H9 (cell line): ENCODE measurements around the gene IL1RAPL2. TPM values are rescaled to one million over a fixed set of nuclear protein-coding genes. Genes with fewer than 3 reads are reported as not detected.

ENCODE experiments used
- DNase-seq: peaks from one replicate; pipeline ENCODE4 v3.0.0-alpha.2; 2017
- H2AFZ ChIP-seq: one replicate; pipeline ENCODE4 v1.6.1; 2013; ENCODE audit warnings: mild to moderate bottlenecking, low read length, control low read depth, moderate library complexity
- H2AK5ac ChIP-seq: 2 replicates; pipeline ENCODE4 v1.6.1; 2013; ENCODE audit warnings: low read length, control low read depth, mixed read lengths; ENCODE audit not compliant: insufficient read length
- H2BK120ac ChIP-seq: one replicate; pipeline ENCODE4 v1.6.1; 2013; ENCODE audit warnings: low read depth, mild to moderate bottlenecking, low read length, control low read depth, inconsistent platforms; ENCODE audit not compliant: poor library complexity, severe bottlenecking
- H2BK12ac ChIP-seq: 2 replicates; pipeline ENCODE4 v1.6.1; 2013; ENCODE audit warnings: low read length, control low read depth, mixed read lengths, low read depth; ENCODE audit not compliant: insufficient read length
- H2BK15ac ChIP-seq: 2 replicates; pipeline ENCODE4 v1.6.1; 2013; ENCODE audit warnings: low read depth, low read length, control low read depth
- H2BK20ac ChIP-seq: one replicate; pipeline ENCODE4 v1.6.1; 2013; ENCODE audit warnings: low read depth, mild to moderate bottlenecking, low read length, control low read depth, inconsistent platforms; ENCODE audit not compliant: poor library complexity, severe bottlenecking
- H2BK5ac ChIP-seq: 2 replicates; pipeline ENCODE4 v1.6.1; 2013; ENCODE audit warnings: low read length, control low read depth, mixed read lengths; ENCODE audit not compliant: insufficient read length
- H3K14ac ChIP-seq: 2 replicates; pipeline ENCODE4 v1.6.1; 2013; ENCODE audit warnings: low read length, control low read depth; ENCODE audit not compliant: insufficient read depth
- H3K18ac ChIP-seq: 2 replicates; pipeline ENCODE4 v1.6.1; 2013; ENCODE audit warnings: low read depth, mild to moderate bottlenecking, mixed read lengths, low read length, control low read depth; ENCODE audit not compliant: insufficient read length
- H3K23ac ChIP-seq: 2 replicates; pipeline ENCODE4 v1.6.1; 2013; ENCODE audit warnings: low read length, control low read depth, mixed read lengths, low read depth; ENCODE audit not compliant: insufficient read length
- H3K23me2 ChIP-seq: 2 replicates; pipeline ENCODE4 v1.6.1; 2013; ENCODE audit warnings: low read depth, mild to moderate bottlenecking, mixed read lengths, low read length, control low read depth; ENCODE audit not compliant: insufficient read length, poor library complexity, severe bottlenecking
- H3K27ac ChIP-seq: 2 replicates; pipeline ENCODE4 v1.5.1; 2013; ENCODE audit warnings: low read length, control low read depth, mixed read lengths, low read depth; ENCODE audit not compliant: insufficient read length
- H3K27me3 ChIP-seq: 2 replicates; pipeline ENCODE4 v1.6.1; 2013; ENCODE audit warnings: low read length, control low read depth, inconsistent platforms; ENCODE audit not compliant: insufficient read depth
- H3K4ac ChIP-seq: 2 replicates; pipeline ENCODE4 v1.6.1; 2013; ENCODE audit warnings: low read depth, mild to moderate bottlenecking, control low read depth, inconsistent platforms, low read length, moderate library complexity
- H3K4me1 ChIP-seq: 2 replicates; pipeline ENCODE4 v1.6.1; 2013; ENCODE audit warnings: low read length, control low read depth, inconsistent platforms; ENCODE audit not compliant: insufficient read depth
- H3K4me2 ChIP-seq: 2 replicates; pipeline ENCODE4 v1.6.1; 2013; ENCODE audit warnings: low read length, control low read depth, mixed read lengths; ENCODE audit not compliant: insufficient read length, insufficient read depth
- H3K56ac ChIP-seq: 2 replicates; pipeline ENCODE4 v1.6.1; 2013; ENCODE audit warnings: low read depth, mild to moderate bottlenecking, mixed read lengths, low read length, control low read depth; ENCODE audit not compliant: insufficient read length
- H3K79me1 ChIP-seq: 2 replicates; pipeline ENCODE4 v1.6.1; 2013; ENCODE audit warnings: low read depth, mild to moderate bottlenecking, moderate library complexity, low read length, control low read depth, inconsistent platforms; ENCODE audit not compliant: insufficient read depth, poor library complexity, severe bottlenecking
- H3K79me2 ChIP-seq: 2 replicates; pipeline ENCODE4 v1.6.1; 2013; ENCODE audit warnings: low read length, control low read depth, inconsistent platforms; ENCODE audit not compliant: insufficient read depth
- H3K9ac ChIP-seq: 2 replicates; pipeline ENCODE4 v1.6.1; 2013; ENCODE audit warnings: low read length, control low read depth, mixed read lengths; ENCODE audit not compliant: insufficient read length; ENCODE audit errors: extremely low read depth
- H3K9me3 ChIP-seq: one replicate; pipeline ENCODE4 v1.6.1; 2013; ENCODE audit warnings: low read depth, low read length, inconsistent platforms; ENCODE audit not compliant: control insufficient read depth
- H3T11ph ChIP-seq: one replicate; pipeline ENCODE4 v1.6.1; 2013; ENCODE audit warnings: mild to moderate bottlenecking, low read length, control low read depth, inconsistent platforms
- H4K20me1 ChIP-seq: one replicate; pipeline ENCODE4 v1.6.1; 2013; ENCODE audit not compliant: control insufficient read depth, insufficient read length, insufficient read depth
- H4K5ac ChIP-seq: 2 replicates; pipeline ENCODE4 v1.6.1; 2013; ENCODE audit warnings: low read depth, mild to moderate bottlenecking, mixed read lengths, low read length, control low read depth; ENCODE audit not compliant: insufficient read length
- H4K8ac ChIP-seq: replicated peaks from 2 replicates; pipeline ENCODE4 v1.6.1; 2013; ENCODE audit warnings: low read length, control low read depth, mixed read lengths, low read depth; ENCODE audit not compliant: insufficient read length
- H4K91ac ChIP-seq: 2 replicates; pipeline ENCODE4 v1.6.1; 2013; ENCODE audit warnings: low read depth, mild to moderate bottlenecking, moderate library complexity, mixed read lengths, low read length, control low read depth; ENCODE audit not compliant: insufficient read length
- H3K27ac Mint-ChIP-seq, 3 experiments: 2 replicates in 2 of 3; 3 replicates in 1 of 3; pipeline ENCODE4 v1.8.0; 2020 to 2021; ENCODE audit warnings: mixed read lengths in 3 of 3, mild to moderate bottlenecking in 1 of 3, moderate library complexity in 1 of 3
- H3K27me3 Mint-ChIP-seq: 2 replicates; pipeline ENCODE4 v1.8.0; 2021; ENCODE audit warnings: low read depth, mild to moderate bottlenecking, moderate library complexity, mixed read lengths
- H3K36me3 Mint-ChIP-seq, 3 experiments: 2 replicates in 2 of 3; 3 replicates in 1 of 3; pipeline ENCODE4 v1.8.0; 2020 to 2021; ENCODE audit warnings: low read depth in 3 of 3, mixed read lengths in 3 of 3; ENCODE audit not compliant: insufficient read depth in 1 of 3
- H3K4me1 Mint-ChIP-seq, 2 experiments: 2 replicates each; pipeline ENCODE4 v1.8.0; 2020; ENCODE audit warnings: mixed read lengths in 2 of 2
- H3K4me3 Mint-ChIP-seq, 2 experiments: 2 replicates in 1 of 2; 3 replicates in 1 of 2; pipeline ENCODE4 v1.8.0; 2020 to 2021; ENCODE audit warnings: mild to moderate bottlenecking in 2 of 2, mixed read lengths in 2 of 2, moderate library complexity in 1 of 2
- H3K9me3 Mint-ChIP-seq, 2 experiments: 2 replicates in 1 of 2; 3 replicates in 1 of 2; pipeline ENCODE4 v1.8.0; 2020; ENCODE audit warnings: mild to moderate bottlenecking in 2 of 2, mixed read lengths in 2 of 2, moderate library complexity in 1 of 2
- CTCF ChIP-seq: fragments of 200-600 bp; sonication (generic); conservative IDR thresholded peaks from 3 replicates; pipeline ENCODE4 v1.8.0; 2021; ENCODE audit warnings: antibody characterized with exemption, mild to moderate bottlenecking
- WGBS: extraction: QIAGEN DNeasy Blood & Tissue Kit; methylation state at CpG from one replicate; pipeline ENCODE4 v1.1.7; 2013; ENCODE audit warnings: missing lambda C conversion rate, low lambda C conversion rate, mixed read lengths; ENCODE audit not compliant: insufficient read length; ENCODE audit errors: extremely low coverage; 5-methylcytosine and 5-hydroxymethylcytosine counted together
- total RNA-seq: library from RNA; stranded (reverse); gene quantifications from 2 replicates; pipeline ENCODE4 v1.2.1, GENCODE V29; 2021

IL1RAPL2 gene
- total RNA-seq, 1 experiment from 2014 or later = not detected

- Histone ChIP-seq H3K23me2 (no peaks in the 10 kb centered on the region), H2BK15ac (no peak overlapping the region), H4K8ac (no peak overlapping the region), H3K79me1 (no peaks in the 10 kb centered on the region), H3T11ph (no peak overlapping the region), H2BK120ac (no peak overlapping the region), H3K9ac (no peak overlapping the region), H3K18ac (no peak overlapping the region), H3K27ac (no peak overlapping the region), H2AFZ (no peak overlapping the region), H3K23ac (no peak overlapping the region), H3K4me1 (no peaks in the 10 kb centered on the region), H4K20me1 (no peaks in the 10 kb centered on the region), H2BK20ac (no peak overlapping the region), H3K14ac (no peak overlapping the region), H3K56ac (no peak overlapping the region), H3K79me2 (no peaks in the 10 kb centered on the region), H3K9me3 (no peaks in the 10 kb centered on the region), H4K5ac (no peak overlapping the region), H2BK12ac (no peak overlapping the region), H3K4ac (no peak overlapping the region), H2AK5ac (no peak overlapping the region), H4K91ac (no peak overlapping the region), H3K27me3 (no peaks in the 10 kb centered on the region), H3K4me2 (no peak overlapping the region), H2BK5ac (no peak overlapping the region)
- H3K9me3 Mint-ChIP-seq = peaks cover 0 to 56% of the 10 kb centered on the region in 2 experiments; a peak in 3 of 5 replicates
- no peak overlapping the region for H3K4me3 Mint-ChIP-seq
- WGBS = no CpG with 5 or more reads among the region's 7 CpGs
- peak; percentile 96 for TF ChIP-seq CTCF
- DNase-seq = peak; percentile 79
- peaks cover 0 to 3% (median 0%) of the 10 kb centered on the region in 3 experiments; a peak in 1 of 7 replicates for H3K36me3 Mint-ChIP-seq
- no peaks in the 10 kb centered on the region for H3K4me1 Mint-ChIP-seq
- no peak overlapping the region; a peak in 1 of 7 replicates for H3K27ac Mint-ChIP-seq
- H3K27me3 Mint-ChIP-seq = no peaks in the 10 kb centered on the region; the same call in 1 of the 2 replicates
Measured at GRCh38 chrX:104922206-104922621, 356.2 kb downstream of the IL1RAPL2 start.
